HG03442 (cell line): ENCODE results near the gene CARS2.
"Not testable (repeated sequence)": the region's sequence is repeated elsewhere in the genome, so short reads cannot be mapped to it uniquely, and the experiment has no call there.

Source experiments
- ATAC-seq: cut with Tn5 transposase; IDR thresholded peaks from one replicate; pipeline ENCODE4 v1.9.1; 2021; ENCODE audit warnings: mild to moderate bottlenecking, moderate library complexity; ENCODE audit not compliant: unreplicated experiment

Gene CARS2

DNA sequence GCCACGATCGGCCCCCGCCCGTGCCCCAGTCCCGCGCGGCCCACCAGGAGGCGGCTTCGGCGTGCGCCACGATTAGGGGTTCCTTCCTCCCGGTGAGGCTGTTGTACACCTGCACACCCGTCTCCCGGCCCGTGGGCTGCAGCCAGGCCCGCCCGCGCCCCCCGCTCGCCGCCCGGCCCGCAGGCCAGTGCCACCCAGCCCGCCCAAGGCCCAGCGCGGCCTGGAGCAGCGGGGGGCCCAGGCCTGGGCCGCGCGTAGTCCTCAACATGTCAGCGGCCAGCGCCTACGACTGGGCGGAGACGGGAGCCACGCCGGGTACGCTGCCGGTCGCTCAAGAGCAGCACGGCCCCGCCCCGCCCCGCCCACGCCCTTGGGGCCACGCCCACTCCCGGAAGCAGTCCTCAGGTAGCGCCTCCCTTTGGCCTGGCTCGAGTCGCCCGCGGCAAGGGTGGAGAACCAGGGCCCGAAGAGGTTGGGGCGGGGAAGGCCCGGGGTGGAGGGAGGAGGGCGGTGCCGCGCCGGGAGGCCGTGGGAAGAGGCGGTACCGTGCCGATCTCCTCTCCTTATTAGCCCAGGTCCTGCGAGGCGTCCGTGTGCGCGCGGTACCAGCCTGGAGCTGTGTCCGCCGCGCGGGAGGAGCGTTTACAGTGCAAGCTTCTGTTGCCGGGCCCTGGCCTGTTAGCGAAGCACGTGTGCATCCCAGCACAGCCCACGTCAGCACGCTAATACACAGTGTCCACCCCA is at the start of gene CARS2:
CARS2 (minus strand) TSS at position 291 of the 744 bp plus-strand sequence; CDS start at position 268, 23 bp downstream.
- peak; percentile 92 for ATAC-seq

- ATAC-seq = no peak
Measured at GRCh38 chr13:110748271-110748670, 42.4 kb upstream of the CARS2 start.

DNA sequence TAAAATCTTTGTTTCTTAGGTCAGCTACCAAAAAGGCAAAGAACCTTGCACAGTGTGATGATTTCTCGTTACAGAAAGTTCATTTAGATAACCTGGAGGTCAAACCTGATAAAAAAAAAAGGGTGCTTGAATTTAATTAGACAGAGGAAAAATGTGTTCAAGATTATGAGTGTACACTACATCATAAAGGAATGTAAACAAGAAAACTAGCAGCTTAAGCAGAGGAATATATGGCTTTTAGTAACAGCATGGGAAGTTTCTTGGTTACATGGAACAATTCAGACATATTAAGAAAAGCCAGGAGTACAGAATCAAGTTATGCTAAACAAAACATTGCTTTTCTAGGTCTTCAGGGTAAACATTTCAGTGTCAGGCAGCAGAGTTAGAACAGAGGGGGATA is 40.5 kb upstream of the CARS2 start:
- no peak for ATAC-seq

GRCh38 chr13:110743687-110744086 is 37.8 kb upstream of the CARS2 start:
- ATAC-seq = no peak

GRCh38 chr13:110737555-110737954 is 31.6 kb upstream of the CARS2 start:
- ATAC-seq = no peak

DNA sequence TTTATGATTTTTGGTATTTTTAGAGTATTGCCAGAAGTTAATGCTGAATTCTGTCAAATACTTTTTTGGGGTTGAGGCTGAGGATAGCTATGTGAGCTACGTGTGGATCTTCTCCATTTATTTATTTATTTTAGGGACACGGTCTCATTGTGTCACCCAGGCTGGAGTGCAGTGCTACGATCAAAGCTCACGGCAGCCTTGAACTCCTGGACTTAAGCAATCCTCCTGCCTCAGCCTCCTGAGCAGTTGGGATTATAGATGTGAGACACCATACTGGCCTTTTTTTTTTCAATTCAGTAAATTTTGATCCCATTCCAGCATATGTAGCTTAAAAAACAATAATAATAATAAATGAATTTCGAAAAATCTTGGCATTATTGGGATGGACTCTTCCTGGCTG is 28.6 kb upstream of the CARS2 start:
- ATAC-seq = no peak

DNA sequence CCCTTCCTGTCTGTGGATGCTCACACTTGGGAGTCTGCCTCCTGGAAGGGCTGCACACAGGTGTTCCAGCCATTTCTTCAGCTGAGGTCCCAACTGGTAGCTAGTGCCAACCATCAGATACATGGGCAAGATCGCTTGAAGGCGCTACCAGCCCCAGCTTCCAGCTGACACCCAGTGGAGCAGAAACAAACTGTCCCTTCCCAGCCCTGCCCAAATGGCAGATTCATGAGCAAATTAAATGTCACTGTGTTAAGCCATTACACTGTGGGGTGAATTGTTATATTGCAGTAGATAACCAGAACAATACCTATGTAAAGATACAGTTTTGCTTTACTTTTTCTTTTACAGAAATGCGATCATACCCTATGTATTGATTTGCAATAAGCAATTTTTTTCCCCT is 25.2 kb upstream of the CARS2 start:
- ATAC-seq = no peak

DNA sequence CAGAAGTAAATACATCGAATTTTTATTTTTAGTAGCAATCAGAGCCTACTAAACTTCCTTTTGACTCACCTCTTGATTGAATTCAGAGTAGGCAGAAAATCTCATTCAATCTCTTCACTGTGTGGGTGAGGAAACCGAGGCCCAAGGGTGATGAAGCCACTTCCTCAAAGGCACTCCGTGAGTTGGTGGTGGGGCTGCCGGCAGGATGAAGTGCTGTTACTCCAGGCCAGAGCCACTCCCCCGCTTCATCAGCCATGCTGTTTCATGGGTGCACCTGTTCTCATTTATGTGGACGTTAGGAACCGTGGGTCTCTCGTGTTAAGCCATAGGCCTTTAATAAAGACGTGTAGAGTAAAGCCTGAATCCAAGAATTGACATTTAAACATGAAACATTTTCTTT is 20.8 kb upstream of the CARS2 start:
- no peak for ATAC-seq

DNA sequence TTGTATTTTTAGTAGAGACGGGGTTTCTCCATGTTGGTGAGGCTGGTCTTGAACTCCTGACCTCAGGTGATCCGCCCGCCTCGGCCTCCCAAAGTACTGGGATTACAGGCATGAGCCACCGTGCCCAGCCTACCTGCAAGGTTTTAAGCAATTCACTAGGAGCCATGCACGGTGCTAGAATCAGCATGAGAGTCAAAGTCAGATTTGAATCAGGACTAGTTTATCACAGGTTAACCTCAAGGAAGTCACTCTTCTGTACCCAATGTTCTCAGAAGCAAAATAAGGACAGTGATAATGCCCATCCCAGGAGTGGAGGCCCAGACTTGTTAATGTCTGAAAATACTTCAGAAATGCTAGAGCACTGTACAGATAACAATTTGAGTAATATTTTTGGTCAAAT is 20.2 kb upstream of the CARS2 start:
- ATAC-seq = not testable (repeated sequence)

DNA sequence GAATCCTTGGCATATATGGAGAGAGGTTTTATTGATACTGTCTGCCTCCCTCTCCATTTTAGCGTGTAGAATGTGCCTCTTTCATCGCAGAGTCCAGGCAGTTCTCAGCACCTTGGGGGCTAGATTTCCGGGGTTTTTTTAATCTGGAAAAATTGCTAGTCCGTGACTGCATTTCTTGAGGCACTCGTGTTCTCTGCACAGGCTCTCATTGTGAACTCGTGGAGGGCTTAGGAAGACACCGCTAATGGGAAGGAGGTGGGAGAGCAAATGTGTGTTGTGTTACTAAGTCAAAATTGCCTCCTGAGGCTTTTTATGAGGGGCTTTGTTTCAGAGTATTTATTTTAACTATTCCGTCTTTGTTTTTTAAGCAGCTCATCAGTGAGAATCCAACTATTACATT is 17.7 kb upstream of the CARS2 start:
- no peak for ATAC-seq

DNA sequence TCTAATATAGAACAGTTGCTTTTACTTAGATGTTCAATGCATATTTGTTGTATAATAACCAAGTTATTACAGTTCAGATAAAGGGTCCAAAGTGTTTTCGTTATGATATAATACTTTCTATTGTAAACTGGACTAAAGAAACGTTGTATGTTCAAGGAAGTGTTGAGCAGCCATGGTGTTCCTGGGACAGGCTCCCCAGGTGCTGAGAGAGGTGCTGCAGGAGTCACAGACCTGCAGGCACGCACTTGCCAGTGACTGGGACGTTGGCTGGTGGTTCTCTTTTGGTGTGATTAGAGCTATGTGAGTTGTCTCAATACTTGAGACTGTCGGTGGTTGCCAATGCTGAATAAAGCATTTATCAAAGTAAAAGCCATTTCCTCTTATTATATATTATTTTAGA is 17.1 kb upstream of the CARS2 start:
- ATAC-seq = no peak

GRCh38 chr13:110719036-110719710 is 13.3 kb upstream of the CARS2 start:
- no peak for ATAC-seq

DNA sequence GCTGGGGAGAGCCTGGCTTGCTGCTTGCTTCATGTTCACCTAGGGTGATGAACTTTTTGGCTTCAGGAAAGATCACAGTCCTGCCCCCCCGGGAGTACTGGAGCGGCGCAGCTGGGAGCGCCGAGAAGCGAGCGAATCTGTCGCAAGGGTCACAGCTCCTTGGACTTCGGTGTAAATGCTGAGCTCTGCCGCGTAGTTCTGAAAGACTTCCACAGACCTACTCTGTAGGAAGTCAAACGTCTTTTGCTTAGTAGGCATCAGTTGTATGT is 10.3 kb upstream of the CARS2 start:
- ATAC-seq = no peak

- peak; percentile 54 for ATAC-seq
Measured at GRCh38 chr13:110715395-110716246, 9.7 kb upstream of the CARS2 start.

DNA sequence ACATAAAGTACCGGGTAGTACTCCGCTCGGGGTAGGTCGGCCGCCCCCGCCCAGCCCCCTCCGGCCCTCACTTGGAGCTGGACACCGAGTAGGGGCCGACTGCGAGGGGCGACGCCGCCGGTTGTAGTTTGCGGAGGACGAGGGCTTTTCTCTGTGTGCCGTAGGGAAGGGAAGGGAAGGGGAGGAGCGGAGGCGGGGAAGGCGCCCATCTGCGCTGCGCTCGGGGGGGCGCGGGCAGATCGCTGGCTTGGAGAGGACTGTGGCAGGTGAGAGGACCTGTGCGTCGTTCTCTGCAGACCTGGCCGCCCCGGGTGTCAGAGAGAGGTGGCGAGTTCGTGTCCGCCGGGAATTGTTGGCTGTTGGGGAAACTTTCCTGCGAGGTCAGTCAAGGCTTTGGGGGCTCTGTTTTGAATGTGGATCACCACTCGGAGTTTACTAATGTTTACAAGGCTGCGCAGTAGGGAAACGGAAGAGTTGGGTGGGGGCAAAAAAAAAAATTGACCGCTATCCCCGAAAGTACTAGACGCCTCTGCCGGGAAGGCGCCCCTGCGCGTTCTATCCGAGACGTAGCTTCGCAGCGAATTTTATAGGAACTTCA is 9.0 kb upstream of the CARS2 start:
- ATAC-seq = no peak

- ATAC-seq = no peak
Measured at GRCh38 chr13:110713981-110714796, 8.3 kb upstream of the CARS2 start.

DNA sequence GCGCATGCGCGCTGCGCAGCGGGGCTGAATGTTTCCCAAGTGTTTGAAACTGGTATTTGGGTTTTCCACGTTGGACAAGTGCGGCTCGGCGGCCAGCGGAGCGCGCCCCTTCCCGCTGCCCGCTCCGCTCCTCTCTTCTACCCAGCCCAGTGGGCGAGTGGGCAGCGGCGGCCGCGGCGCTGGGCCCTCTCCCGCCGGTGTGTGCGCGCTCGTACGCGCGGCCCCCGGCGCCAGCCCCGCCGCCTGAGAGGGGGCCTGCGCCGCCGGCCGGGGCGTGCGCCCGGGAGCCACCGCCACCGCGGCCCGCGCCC is 7.7 kb upstream of the CARS2 start, which contains the start of gene ING1:
ING1 (plus strand) TSS at position 59 of the 311 bp plus-strand sequence. CDS start 450 bp downstream, outside the sequence.
- no peak for ATAC-seq

DNA sequence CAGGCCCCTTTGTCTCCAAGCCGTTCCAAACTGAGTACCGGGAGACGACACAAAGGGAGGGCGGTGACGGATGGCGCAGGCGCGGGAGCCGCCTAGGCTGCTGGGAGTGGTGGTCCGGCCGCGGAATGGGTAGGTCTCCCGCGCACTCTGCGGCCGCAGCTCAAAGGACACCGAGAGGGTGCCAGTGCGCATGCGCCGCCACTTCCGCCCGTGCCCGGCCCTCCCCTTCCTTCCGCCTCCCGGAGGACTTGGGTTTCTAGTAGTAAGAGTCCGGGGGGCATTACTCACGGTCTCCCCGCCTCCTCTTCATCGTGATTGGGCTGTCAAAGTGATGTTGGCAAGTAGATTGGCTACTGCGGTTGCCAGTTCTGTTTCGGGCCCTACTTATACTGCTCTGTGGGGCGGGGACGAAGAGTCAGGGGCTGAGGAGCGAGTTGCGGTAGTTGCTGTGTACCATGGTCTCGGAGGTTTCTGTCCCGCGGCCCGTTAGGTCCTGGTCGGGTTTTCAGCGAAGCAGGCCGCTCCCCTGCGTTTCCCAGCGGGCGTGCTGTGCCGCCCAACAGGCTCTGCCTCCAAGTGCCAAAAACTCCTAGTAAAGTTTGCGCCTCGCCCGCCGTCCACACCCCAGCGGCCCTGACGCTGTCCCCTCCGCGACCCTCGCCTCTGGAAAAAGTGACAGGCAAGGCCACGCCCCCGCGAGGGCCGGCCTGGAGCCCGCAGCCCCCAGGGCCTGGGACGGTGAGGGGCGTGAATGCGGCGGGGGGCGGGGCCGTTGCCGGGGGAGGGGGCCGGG is 7.1 kb upstream of the CARS2 start:
- ATAC-seq = peak; percentile 44

DNA sequence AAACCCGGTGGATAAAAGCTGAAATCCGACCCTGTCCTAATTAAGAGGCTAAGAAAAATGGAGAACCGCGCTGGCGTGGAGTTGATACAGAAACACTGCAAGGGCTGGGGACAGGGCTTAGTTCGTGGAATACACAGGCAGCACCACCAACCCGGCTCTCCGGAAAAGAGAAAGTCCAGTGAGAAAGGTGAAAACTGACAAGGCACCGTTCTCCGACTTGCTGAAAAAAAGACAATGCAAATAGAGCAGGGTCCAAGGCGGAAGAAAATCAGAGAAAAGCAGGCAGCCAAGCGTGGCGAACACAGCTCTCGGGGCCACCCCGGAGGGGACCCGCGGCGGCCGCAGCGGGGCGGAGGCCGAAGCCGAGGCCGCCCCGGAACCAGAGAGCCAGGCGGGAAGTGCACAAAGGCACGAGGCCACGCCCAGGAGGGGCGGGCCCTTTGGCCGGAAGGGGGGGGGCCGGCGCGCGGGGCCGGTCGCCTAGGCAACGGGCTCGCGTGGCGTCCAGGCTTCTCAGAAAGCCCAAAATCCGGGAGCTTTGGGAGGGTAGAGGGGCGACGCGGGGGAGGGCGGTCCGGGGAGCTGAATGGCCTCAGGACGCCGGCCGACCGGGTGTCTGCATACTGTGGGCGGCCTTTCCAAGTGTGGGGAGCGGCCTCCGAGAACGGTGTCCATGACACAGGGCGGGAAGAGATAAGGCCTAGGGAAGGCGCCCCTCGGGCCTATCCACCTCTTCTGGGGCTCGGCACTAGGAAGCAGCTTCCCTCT is 6.3 kb upstream of the CARS2 start:
- peak; percentile 26 for ATAC-seq
